ENCODE measurements around the gene CEACAM19. TPM values are rescaled to one million over a fixed set of nuclear protein-coding genes. Genes with fewer than 3 reads are reported as not detected.
"Not testable (repeated sequence)": the region's sequence is repeated elsewhere in the genome, so short reads cannot be mapped to it uniquely, and the experiment has no call there.

CEACAM19 gene
- total RNA-seq, 1 experiment from 2014 or later = 8.0 TPM

DNA sequence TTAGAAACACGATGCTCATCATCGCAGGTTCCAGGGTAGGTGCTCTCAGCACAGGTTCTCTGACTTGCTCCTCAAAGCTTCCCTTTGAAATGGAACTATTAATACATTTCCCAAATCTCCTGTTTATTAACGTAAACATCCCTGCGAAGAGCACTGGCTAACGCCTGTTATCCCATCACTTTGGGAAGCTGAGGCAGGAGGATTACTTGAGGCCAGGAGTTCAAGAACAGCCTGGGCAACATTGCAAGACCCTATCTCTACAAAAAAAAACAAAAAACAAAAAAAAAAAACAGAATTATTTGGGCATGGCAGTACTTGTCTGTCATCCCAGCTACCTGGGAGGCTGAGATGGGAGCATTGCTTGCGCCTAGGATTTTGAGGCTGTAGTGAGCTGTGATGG is 46.3 kb downstream of the CEACAM19 start:
- H4K20me1 ChIP-seq (ENCODE audit: insufficient read depth) = no peaks in the 10 kb centered on the region
- H3K36me3 ChIP-seq (ENCODE audit: low read depth) = no peaks in the 10 kb centered on the region
- peak overlapping the region; percentile 72 for H3K4me2 ChIP-seq
- no peaks in the 10 kb centered on the region for H3K79me2 ChIP-seq (ENCODE audit: low read depth)
- no peak for DNase-seq
- no peaks in the 10 kb centered on the region for H3K27me3 ChIP-seq (ENCODE audit: insufficient read depth, low read depth)
- ChIA-PET CTCF (interaction anchor here (0.6 to 1.0 kb wide), 3 partner anchors 26 to 61 kb away, joined by 3 read pairs; no protein-coding TSS in a partner anchor), POLR2A (ENCODE audit: unreplicated experiment) (interaction anchor here (0.6 to 0.7 kb wide), 4 partner anchors 15 to 129 kb away, joined by 8 to 24 read pairs (median 22); no protein-coding TSS in a partner anchor)
- no peaks in the 10 kb centered on the region for H3K9me3 ChIP-seq (ENCODE audit: insufficient read depth, low read depth)
- BruUV-seq (replicated peaks) = no TSS peak
- no peak overlapping the region for H2AFZ ChIP-seq
- peaks cover 53% of the 10 kb centered on the region for H3K4me1 ChIP-seq (replicated peaks; ENCODE audit: insufficient read depth)
- no peak overlapping the region for H3K4me3 ChIP-seq
- H3K9me2 ChIP-seq (ENCODE audit: insufficient read depth) = no peaks in the 10 kb centered on the region
- H3K27ac ChIP-seq = peak overlapping the region; percentile 86
- TF ChIP-seq EZH2 (IDR thresholded peaks at IDR 0.05; ENCODE audit: low read depth) = no peak
- TF ChIP-seq, protein P1, sequence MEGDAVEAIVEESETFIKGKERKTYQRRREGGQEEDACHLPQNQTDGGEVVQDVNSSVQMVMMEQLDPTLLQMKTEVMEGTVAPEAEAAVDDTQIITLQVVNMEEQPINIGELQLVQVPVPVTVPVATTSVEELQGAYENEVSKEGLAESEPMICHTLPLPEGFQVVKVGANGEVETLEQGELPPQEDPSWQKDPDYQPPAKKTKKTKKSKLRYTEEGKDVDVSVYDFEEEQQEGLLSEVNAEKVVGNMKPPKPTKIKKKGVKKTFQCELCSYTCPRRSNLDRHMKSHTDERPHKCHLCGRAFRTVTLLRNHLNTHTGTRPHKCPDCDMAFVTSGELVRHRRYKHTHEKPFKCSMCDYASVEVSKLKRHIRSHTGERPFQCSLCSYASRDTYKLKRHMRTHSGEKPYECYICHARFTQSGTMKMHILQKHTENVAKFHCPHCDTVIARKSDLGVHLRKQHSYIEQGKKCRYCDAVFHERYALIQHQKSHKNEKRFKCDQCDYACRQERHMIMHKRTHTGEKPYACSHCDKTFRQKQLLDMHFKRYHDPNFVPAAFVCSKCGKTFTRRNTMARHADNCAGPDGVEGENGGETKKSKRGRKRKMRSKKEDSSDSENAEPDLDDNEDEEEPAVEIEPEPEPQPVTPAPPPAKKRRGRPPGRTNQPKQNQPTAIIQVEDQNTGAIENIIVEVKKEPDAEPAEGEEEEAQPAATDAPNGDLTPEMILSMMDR (conservative IDR thresholded peaks at IDR 0.05) = no peak
- intact Hi-C loops (cut with micrococcal nuclease; ENCODE audit: unreplicated experiment) = loop anchor here (2.0 kb wide), 1 partner anchor 129 kb away; no protein-coding TSS in a partner anchor
- H3F3A ChIP-seq (ENCODE audit: insufficient read depth, low read depth) = peaks cover 27% of the 10 kb centered on the region

DNA sequence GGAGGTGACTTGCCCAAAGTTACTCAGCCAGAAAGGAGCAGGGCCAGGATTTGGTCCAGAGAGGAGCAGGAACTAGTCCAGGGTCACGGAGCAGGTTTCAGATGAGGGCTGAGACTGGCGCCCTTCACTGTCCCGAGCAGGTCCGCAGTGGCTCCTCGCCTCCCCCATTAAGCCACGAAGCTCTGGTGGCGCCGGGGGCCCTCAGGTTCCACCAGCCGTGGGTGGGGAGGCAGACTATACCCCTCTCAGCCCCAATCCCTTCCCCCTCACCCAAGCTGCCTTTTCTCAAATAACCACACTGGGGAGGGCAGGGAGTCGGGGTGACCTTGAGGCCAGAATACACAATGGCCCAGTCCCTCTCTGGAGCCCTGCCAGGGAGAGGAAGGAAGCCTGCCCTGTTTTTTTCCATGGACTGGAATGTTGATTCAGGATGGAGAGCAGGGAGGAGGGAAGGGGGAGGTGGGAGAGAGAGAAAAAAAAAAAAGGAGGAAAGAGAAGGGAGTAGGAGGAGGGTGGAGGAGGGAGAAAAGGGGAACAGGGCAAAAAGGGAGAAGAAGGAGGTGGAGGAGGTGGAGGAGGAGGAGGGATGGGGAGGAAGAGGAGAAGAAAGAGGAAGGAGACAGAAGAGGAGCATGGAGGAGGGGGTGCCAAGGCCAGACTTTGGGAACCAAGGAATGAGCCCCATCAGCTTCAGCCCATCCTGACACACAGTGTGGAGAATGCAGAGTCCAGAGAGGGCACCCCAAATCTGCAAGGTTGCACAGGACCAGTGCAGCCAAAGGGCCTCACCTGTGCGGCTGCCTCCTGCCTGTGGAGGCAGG is 47.4 kb downstream of the CEACAM19 start:
- Histone ChIP-seq H3K27me3 (ENCODE audit: insufficient read depth, low read depth) (no peaks in the 10 kb centered on the region), H3F3A (ENCODE audit: insufficient read depth, low read depth) (peaks cover 37% of the 10 kb centered on the region), H3K79me2 (ENCODE audit: low read depth) (no peaks in the 10 kb centered on the region), H3K36me3 (ENCODE audit: low read depth) (no peaks in the 10 kb centered on the region), H3K4me3 (peak overlapping the region; percentile 32; the same call in 1 of the 2 replicates), H3K9me2 (ENCODE audit: insufficient read depth) (no peaks in the 10 kb centered on the region), H3K9me3 (ENCODE audit: insufficient read depth, low read depth) (no peaks in the 10 kb centered on the region), H3K4me1 (replicated peaks; ENCODE audit: insufficient read depth) (peaks cover 57% of the 10 kb centered on the region), H3K4me2 (peak overlapping the region; percentile 72), H3K27ac (peak overlapping the region; percentile 86), H4K20me1 (ENCODE audit: insufficient read depth) (no peaks in the 10 kb centered on the region), H2AFZ (peak overlapping the region; percentile 50; the same call in 1 of the 2 replicates)
- POLR2A ChIA-PET (ENCODE audit: unreplicated experiment) = interaction anchor here (0.6 to 0.7 kb wide), 3 partner anchors 28 to 56 kb away, joined by 8 to 21 read pairs (median 11); no protein-coding TSS in a partner anchor
- intact Hi-C loops (cut with micrococcal nuclease; ENCODE audit: unreplicated experiment) = loop anchor here (2.0 kb wide), 1 partner anchor 130 kb away; no protein-coding TSS in a partner anchor
- no TSS peak for BruUV-seq (replicated peaks)
- peak; percentile 75 to 79 for DNase-seq
- CTCF ChIA-PET = interaction anchor here (0.7 to 1.0 kb wide), 3 partner anchors 9 to 30 kb away, joined by 3 to 13 read pairs (median 3); no protein-coding TSS in a partner anchor
- TF ChIP-seq EZH2 (IDR thresholded peaks at IDR 0.05; ENCODE audit: low read depth) = no peak
- TF ChIP-seq, protein P1 (conservative IDR thresholded peaks at IDR 0.05) = no peak

DNA sequence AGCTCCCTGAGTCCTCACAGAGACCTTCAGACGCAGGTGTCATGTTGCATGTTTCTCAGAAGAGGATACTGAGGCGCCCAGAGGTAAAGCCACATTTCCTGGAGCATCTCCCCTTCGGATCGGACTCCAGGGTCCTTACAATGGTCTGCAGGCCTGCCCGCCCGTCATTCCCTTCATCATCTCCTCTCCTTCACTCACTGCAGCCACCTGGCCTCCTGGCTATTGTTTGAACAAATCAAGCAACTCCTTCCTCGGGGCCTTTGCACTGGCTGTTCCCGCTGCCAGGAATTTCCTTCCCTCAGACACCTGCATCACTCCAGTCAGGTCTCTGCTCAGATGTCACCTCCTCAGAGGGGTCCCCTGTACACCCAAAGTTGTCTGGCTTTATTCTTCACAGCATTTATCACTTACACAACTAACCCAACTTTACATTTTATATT is 48.0 kb downstream of the CEACAM19 start:
- Histone ChIP-seq H3F3A (ENCODE audit: insufficient read depth, low read depth) (peaks cover 41% of the 10 kb centered on the region), H3K4me1 (replicated peaks; ENCODE audit: insufficient read depth) (peaks cover 64% of the 10 kb centered on the region), H3K9me2 (ENCODE audit: insufficient read depth) (no peaks in the 10 kb centered on the region), H3K79me2 (ENCODE audit: low read depth) (no peaks in the 10 kb centered on the region), H3K9me3 (ENCODE audit: insufficient read depth, low read depth) (no peaks in the 10 kb centered on the region), H3K4me3 (no peak overlapping the region), H2AFZ (no peak overlapping the region), H3K27me3 (ENCODE audit: insufficient read depth, low read depth) (no peaks in the 10 kb centered on the region), H3K4me2 (peak overlapping the region; percentile 72), H3K27ac (peak overlapping the region; percentile 86), H4K20me1 (ENCODE audit: insufficient read depth) (no peaks in the 10 kb centered on the region), H3K36me3 (ENCODE audit: low read depth) (no peaks in the 10 kb centered on the region)
- CTCF ChIA-PET = interaction anchor here (0.7 kb wide), 1 partner anchor 53 kb away, joined by 7 read pairs; no protein-coding TSS in a partner anchor
- intact Hi-C loops (cut with micrococcal nuclease; ENCODE audit: unreplicated experiment) = loop anchor here (2.0 kb wide), 1 partner anchor 130 kb away; no protein-coding TSS in a partner anchor
- POLR2A ChIA-PET (ENCODE audit: unreplicated experiment) = interaction anchor here (0.6 kb wide), 1 partner anchor 28 kb away, joined by 11 read pairs; no protein-coding TSS in a partner anchor
- DNase-seq = no peak
- no peak for TF ChIP-seq EZH2 (IDR thresholded peaks at IDR 0.05; ENCODE audit: low read depth)
- TF ChIP-seq, protein P1 (conservative IDR thresholded peaks at IDR 0.05) = no peak
- BruUV-seq (replicated peaks) = no TSS peak

DNA sequence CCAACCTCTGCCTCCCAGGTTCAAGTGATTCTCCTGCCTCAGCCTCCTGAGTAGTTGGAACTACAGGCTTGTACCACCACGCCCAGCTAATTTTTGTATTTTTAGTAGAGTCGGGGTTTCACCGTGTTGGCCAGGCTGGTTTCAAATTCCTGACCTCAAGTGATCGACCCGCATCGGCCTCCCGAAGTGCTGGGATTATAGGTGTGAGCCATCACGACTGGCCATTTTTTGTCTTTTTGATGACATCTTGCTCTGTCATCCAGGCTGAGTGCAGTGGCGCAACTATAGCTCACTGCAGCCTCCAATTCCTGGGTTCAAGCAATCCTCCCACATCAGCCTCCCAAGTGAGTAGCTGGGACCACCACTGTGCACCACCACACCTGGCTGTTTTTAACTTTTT is 49.1 kb downstream of the CEACAM19 start:
- H3K79me2 ChIP-seq (ENCODE audit: low read depth); H3K27me3 ChIP-seq (ENCODE audit: insufficient read depth, low read depth); H3K27ac ChIP-seq; H2AFZ ChIP-seq; H3K4me2 ChIP-seq; H3K9me3 ChIP-seq (ENCODE audit: insufficient read depth, low read depth); POLR2A ChIA-PET (ENCODE audit: unreplicated experiment); BruUV-seq (replicated peaks); H3K9me2 ChIP-seq (ENCODE audit: insufficient read depth); H3K36me3 ChIP-seq (ENCODE audit: low read depth); H3K4me3 ChIP-seq; DNase-seq; H4K20me1 ChIP-seq (ENCODE audit: insufficient read depth); intact Hi-C loops (cut with micrococcal nuclease; ENCODE audit: unreplicated experiment): not testable (repeated sequence)
- peaks cover 49% of the 10 kb centered on the region for H3F3A ChIP-seq (ENCODE audit: insufficient read depth, low read depth)
- H3K4me1 ChIP-seq (replicated peaks; ENCODE audit: insufficient read depth) = peaks cover 75% of the 10 kb centered on the region
- CTCF ChIA-PET = interaction anchor here (0.7 kb wide), 1 partner anchor 84 kb away, joined by 4 read pairs; no protein-coding TSS in a partner anchor
